ENCODE results near the gene TNNT2.

Gene TNNT2

GRCh38 chr1:201377611-201378092 is at the start of gene TNNT2:
TSS of gene TNNT2 (minus strand) at chr1:201377680. CDS start at chr1:201373254, 4,426 bp downstream.
- DNase-seq = no peak

DNA sequence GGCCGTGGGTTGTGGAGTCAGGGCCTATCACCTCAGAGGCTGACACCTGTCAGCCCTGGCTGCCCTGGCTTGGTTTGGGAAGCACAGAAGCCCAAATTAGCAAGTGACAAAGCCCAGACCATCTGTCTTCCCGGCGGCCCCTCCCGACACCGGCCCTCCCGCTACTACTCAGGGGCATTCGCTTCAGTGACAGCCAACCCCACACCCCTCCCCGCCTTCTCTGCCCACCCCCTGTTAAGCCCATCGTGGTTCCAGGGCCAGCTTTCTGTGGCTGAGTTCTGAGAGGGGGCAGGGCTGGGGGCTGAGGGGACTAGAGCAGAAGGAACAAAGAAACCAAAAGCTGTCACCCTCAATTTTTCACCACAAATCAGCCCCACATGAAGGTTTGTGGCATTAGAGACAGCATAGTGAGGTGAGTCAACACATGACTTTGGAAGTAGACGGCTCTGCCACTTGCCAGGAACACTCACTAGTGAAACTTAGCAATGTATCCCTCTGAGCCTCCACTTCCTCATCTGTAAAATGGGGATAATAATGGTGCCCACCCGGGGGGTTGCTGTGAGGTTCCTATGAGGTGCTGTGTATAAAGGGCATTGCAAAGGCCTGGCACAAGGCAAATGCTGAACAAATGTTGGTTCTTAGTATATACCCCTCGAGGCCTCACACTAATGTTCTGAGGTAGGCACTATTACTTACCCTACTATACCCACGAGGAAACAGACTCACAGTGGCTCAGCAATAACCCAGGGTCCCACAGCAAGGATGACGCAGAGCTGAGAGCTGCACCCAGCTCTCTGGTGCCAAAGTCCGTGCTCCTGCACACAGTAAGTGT is 49.2 kb upstream of the TNNT2 start:
- DNase-seq = no peak

DNA sequence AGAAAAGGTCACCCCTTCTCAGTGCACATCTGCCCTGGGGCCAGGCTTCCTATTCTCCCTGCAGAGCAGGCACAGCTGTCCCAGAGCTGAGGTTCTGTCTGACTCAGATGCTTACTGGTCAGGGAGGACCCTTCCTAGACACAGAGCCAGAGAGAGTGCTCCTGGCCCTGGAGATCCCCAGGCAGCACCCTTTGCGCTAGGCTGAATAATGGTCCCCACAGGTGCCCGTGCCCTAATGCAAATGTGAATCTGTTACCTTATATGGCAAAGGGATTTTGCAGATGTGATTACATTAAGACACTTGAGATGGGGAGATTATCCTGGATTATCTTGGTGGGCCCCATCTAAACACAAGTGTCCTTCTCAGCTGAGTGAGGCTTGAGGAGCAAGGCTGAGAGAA is 46.7 kb upstream of the TNNT2 start:
- no peak for DNase-seq

DNA sequence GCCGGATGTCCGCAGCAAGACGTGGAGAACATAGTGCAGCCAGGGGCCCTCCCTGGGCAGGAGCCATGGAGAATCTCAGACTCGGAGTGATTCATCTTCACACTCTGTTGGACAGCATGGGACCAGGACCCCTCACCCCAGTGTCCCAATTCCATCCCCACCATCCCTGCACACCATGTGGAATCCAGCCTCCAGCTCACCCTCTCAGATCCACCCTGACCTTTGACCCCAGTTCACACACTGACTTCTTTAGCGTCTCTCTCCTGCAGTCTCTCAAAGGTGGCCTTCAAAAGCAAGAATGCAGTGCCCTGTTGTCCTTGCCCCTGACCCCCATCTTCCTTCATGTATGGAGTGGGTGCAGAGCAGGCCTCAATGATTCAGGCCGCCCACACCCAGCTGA is 46.2 kb upstream of the TNNT2 start:
- DNase-seq = no peak

DNA sequence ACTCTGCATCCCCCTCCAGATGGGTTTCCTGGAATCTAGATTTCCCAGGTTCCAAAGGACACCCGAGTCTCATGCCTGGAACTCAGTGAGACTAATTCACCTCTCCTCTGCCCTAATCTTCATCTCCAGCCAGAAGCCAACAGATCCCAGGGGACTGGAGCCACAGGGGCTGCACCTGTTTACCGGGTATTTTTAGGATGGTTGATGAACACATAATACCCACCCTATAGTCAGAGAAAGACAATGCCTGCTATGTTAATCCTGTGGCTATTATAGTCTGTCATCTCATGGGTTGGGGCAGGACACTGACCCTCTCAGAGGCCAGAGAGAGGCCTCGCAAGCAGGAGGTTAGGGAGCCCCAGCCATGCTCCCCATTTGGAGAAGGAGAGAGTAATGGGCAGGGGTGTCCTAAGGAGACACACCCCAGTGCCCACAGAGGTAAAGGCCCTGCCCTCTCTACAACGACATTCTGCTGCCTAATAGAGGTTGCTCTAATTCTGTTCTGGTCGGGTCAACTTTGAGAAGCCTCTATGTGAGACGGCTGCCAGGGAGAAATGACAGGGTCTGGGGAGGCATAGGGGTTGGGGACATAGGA is 45.1 kb upstream of the TNNT2 start:
- DNase-seq = no peak

GRCh38 chr1:201422026-201422425 is 44.5 kb upstream of the TNNT2 start:
- DNase-seq = no peak

- no peak for DNase-seq
Observed at GRCh38 chr1:201421041-201421440, 43.6 kb upstream of the TNNT2 start.

- DNase-seq = no peak
Observed at GRCh38 chr1:201420608-201421002, 43.1 kb upstream of the TNNT2 start.

- no peak for DNase-seq
Observed at GRCh38 chr1:201419746-201420607, 42.5 kb upstream of the TNNT2 start.

GRCh38 chr1:201419256-201419655 is 41.8 kb upstream of the TNNT2 start:
- DNase-seq = no peak

DNA sequence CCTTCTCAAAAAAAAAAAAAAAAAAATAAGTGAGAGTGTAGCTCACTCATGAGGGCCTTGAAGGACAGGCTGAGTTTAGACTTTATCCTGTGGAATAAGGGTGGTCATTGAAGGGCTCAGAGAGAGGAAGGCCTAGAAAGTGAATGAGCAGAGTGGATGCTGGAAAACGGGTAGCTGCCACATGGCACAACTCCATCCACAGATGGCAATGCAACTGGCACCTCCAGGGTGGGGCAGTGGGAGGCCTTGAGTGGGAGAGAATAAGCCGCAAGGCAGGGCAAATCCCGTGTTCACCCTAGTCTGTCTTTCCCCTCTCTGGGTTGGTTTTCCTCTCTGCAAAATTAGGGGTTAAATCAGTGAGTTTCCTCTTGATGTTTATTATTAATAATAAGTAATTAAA is 41.0 kb upstream of the TNNT2 start:
- DNase-seq = no peak

GRCh38 chr1:201414051-201414738 is 36.7 kb upstream of the TNNT2 start:
- no peak for DNase-seq

GRCh38 chr1:201411292-201411691 is 33.8 kb upstream of the TNNT2 start:
- no peak for DNase-seq

DNA sequence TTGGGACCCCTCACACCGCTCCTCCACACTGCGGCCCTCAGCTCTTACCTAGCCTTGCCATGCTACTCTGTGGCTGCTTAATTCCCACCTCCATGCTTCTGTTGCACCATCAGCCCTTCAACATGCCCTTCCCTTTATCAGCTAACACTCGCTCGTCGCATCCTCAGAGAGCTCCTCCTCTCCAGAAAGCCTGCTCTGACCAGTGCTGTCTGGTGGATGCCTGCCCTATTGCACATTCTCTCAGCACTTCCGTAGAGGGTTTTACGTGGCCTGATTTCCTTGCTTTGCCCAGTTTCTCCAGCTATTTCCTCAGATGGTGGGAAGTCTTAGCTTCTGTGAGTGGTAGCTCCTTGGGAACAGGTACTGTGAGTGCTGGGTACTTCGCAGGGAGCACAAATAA is 32.0 kb upstream of the TNNT2 start:
- no peak for DNase-seq

DNA sequence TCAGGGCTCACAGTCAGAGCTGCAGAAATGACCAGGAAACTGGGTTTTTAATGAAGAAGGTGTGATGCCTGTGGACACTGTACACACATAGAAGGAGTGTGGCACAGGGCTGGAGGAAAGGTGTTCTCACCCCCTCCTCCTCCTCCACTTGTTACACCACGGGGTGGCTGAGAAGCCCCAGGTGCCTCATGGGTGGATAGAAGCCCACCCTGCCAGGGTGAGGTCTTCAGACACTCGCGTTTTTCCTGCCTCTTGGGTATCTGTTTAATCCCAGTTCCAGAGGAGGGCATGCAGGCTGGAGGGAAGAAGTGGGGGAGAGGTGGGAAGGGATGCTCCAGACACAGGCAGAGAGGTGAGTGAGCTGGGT is 31.3 kb upstream of the TNNT2 start:
- no peak for DNase-seq

DNA sequence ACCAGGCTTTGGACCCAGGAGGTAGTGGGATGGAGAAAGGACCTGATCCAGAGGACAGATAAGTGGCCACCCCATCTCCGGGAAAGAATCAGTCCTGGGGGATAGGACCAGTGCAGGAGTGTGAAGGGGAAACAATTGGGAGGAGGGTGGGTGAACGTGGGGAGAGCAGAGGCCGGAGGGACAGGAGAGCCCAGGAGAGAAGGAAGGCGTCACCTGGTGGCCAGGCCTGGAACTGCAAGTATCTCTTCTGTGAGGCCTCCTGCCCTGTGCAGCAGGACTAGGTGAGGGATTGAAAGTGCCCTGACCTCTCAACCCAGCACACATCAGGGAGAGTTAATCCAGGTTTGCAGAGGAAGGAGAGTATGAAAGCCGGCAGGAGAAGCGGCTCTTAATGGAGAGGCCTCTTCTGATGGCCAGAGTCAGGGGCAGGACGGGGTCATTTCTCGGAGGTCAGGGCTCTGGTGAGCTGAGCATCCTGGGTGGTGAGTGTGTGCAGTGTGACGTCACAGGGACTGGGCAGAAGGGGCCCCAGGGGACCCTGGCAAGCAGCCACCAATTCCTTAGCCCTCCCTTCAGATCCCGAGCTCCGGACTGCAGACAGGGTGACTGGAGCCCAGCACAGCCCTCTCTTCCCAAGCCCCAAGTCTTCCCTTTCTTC is 30.8 kb upstream of the TNNT2 start:
- peak; percentile 7 for DNase-seq

DNA sequence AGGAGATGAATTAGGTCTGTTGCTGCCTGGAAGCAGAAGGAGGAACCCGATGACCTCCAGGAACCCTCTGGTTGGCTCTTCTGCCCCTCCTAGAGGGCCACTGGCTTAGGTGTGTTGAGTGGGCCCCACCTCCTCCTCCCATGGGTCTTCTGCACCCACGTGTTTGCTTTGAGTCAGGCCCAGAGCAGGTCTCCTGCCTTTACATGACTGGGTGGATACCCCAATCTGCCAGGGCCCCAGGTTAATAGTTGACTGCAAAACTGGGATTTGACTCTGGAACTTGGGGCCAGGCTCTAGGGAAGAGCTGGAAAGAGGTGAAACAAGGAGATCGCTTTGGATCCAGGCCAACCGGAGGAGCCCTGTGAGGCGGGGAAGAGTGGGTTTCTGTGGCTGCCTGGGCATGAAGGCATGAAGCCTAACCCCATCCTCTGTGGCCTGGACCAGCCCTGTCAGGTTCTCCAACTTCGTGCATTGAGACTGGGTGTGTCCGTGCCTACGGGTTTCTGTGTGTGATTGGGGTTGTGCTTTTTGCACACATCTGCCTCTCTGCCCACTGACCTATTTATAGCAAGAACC is 29.4 kb upstream of the TNNT2 start:
- DNase-seq = no peak

DNA sequence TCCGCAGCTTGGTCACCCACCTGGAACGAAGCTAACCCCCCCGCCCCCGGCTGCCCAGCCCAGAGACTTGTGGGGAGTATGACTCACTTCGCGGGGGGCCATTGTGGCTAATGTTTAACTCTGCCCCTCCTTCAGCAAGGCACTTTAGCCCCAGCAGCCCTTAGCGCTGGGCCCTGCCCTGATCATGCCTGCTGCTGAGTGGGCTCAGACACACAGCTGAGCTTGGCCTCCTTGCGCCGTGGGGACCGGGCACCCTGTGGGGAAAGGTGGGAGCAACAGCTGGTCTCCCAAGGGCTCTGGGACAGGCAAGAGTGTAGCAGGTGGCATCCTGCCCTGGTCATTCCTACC is 28.0 kb upstream of the TNNT2 start:
- no peak for DNase-seq

GRCh38 chr1:201404722-201405483 is 27.4 kb upstream of the TNNT2 start:
- DNase-seq = no peak

DNA sequence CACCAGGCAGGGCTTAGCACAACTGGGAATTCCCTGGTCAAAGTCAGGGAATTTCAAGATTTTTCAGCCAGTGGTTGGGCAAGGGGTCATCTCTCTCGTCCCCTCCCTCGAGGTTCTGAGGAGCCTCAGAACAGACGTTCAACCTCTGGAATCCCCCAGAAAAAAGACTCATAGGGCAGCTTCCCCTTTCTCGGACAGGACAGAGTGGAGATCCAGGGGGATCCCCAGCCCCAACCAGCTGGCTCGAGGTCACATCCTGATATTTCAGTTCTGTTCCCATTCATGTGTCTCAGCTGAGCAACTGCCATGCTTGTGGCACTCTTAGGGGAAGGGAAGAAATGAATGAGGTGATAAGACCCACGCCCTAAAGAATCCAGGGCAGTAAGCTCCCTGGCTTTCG is 26.6 kb upstream of the TNNT2 start:
- no peak for DNase-seq

- no peak for DNase-seq
Observed at GRCh38 chr1:201403359-201403758, 25.9 kb upstream of the TNNT2 start.

All from DMS79 treated with DMSO at 0.1 percent for 48 hours (cell line).